Nephron (organoid): ENCODE measurements around the gene NTPCR.
"Not testable (repeated sequence)": the region's sequence is repeated elsewhere in the genome, so short reads cannot be mapped to it uniquely, and the experiment has no call there.

Experiments
- H3K27ac Mint-ChIP-seq, 3 experiments: 2 replicates each; pipeline ENCODE4 v1.8.0; 2020; ENCODE audit warnings: mixed read lengths in 3 of 3, mild to moderate bottlenecking in 2 of 3, moderate library complexity in 1 of 3
- H3K27me3 Mint-ChIP-seq: 2 replicates; pipeline ENCODE4 v1.8.0; 2021; ENCODE audit warnings: low read depth, mild to moderate bottlenecking, moderate library complexity, mixed read lengths
- H3K36me3 Mint-ChIP-seq: 2 replicates; pipeline ENCODE4 v1.8.0; 2020; ENCODE audit warnings: low read depth, mixed read lengths
- H3K4me1 Mint-ChIP-seq: 2 replicates; pipeline ENCODE4 v1.8.0; 2020; ENCODE audit warnings: mixed read lengths
- H3K4me3 Mint-ChIP-seq, 3 experiments: 2 replicates each; pipeline ENCODE4 v1.8.0; 2020; ENCODE audit warnings: mild to moderate bottlenecking in 3 of 3, mixed read lengths in 3 of 3, moderate library complexity in 2 of 3
- H3K9me3 Mint-ChIP-seq: 2 replicates; pipeline ENCODE4 v1.8.0; 2020; ENCODE audit warnings: mixed read lengths
- TF ChIP-seq, protein P1 (sequence below), 3 experiments: fragments of 200-600 bp; sonication (generic); IDR thresholded peaks; one replicate each; pipeline ENCODE4 v1.5.0; 2021; ENCODE audit warnings: antibody characterized with exemption in 3 of 3; ENCODE audit not compliant: unreplicated experiment in 3 of 3

Gene NTPCR

DNA sequence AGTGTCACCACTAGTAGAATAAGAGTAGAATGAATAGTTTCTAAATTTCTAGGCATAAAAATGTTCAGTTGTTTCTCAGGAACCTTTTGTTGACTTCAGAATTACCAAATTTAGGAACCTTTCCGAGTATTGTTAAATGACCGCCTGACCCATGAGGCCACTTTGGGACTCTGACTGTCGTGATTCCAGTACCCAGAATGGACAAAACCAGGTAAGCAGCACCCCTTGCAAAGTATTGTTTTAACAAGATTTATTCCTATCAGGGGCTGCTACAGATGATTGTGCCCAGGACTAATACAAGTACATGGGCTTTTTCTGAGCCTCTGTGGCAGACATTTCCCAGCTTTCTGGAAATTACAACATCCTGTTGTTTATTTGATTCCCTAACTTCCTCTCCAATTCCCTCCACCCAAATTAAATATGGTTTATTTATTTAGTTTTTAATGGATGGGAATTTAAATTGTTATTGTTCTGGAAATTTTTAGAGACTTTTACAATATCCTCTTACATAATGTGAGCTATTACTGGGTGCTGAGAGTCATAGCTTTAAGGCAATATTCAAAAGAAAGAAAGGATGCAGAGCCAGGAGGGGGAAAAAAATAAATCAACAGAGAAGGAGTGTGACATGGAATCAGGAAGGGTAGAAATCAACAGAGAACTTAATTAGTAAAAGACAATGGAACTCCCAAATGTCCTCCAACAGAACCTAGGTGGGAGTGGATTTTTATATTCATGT lies 37.4 kb upstream of the NTPCR start:
- Mint-ChIP-seq H3K4me1 (no peaks in the 10 kb centered on the region), H3K27me3 (peaks cover 8% of the 10 kb centered on the region), H3K9me3 (no peaks in the 10 kb centered on the region), H3K36me3 (no peaks in the 10 kb centered on the region), H3K27ac (no peak overlapping the region), H3K4me3 (no peak overlapping the region)
- TF ChIP-seq, protein P1, sequence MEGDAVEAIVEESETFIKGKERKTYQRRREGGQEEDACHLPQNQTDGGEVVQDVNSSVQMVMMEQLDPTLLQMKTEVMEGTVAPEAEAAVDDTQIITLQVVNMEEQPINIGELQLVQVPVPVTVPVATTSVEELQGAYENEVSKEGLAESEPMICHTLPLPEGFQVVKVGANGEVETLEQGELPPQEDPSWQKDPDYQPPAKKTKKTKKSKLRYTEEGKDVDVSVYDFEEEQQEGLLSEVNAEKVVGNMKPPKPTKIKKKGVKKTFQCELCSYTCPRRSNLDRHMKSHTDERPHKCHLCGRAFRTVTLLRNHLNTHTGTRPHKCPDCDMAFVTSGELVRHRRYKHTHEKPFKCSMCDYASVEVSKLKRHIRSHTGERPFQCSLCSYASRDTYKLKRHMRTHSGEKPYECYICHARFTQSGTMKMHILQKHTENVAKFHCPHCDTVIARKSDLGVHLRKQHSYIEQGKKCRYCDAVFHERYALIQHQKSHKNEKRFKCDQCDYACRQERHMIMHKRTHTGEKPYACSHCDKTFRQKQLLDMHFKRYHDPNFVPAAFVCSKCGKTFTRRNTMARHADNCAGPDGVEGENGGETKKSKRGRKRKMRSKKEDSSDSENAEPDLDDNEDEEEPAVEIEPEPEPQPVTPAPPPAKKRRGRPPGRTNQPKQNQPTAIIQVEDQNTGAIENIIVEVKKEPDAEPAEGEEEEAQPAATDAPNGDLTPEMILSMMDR (IDR thresholded peaks at IDR 0.05; ENCODE audit: unreplicated experiment in 3 of 3), result no peak

GRCh38 chr1:232914271-232914670 lies 36.1 kb upstream of the NTPCR start:
- not testable (repeated sequence) for H3K4me1 Mint-ChIP-seq, H3K4me3 Mint-ChIP-seq, H3K27ac Mint-ChIP-seq, H3K9me3 Mint-ChIP-seq, H3K27me3 Mint-ChIP-seq, H3K36me3 Mint-ChIP-seq

DNA sequence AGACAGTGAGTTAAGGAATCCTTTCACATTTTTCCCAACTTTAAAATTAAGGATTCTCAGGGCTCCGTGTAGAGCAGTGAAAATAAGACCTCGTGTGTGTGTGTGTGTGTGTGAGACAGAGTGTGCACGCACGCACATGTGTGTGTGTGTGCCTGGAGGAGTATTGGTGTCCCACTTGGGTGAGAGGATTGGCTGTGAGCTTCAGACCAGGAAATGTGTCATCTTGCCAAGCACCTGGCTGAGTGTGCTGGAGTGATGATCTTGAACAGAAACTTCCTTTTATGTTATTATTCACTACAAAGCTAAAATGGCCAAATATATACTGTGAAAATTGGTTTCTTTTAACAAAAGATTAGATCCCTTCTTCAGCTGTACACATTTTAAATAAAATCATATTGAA lies 35.2 kb upstream of the NTPCR start:
- Mint-ChIP-seq H3K27me3 (peaks cover 4% of the 10 kb centered on the region), H3K9me3 (no peaks in the 10 kb centered on the region), H3K4me3 (no peak overlapping the region), H3K36me3 (no peaks in the 10 kb centered on the region), H3K27ac (no peak overlapping the region), H3K4me1 (no peaks in the 10 kb centered on the region)
- TF ChIP-seq, protein P1 (IDR thresholded peaks at IDR 0.05; ENCODE audit: unreplicated experiment in 3 of 3), result no peak

DNA sequence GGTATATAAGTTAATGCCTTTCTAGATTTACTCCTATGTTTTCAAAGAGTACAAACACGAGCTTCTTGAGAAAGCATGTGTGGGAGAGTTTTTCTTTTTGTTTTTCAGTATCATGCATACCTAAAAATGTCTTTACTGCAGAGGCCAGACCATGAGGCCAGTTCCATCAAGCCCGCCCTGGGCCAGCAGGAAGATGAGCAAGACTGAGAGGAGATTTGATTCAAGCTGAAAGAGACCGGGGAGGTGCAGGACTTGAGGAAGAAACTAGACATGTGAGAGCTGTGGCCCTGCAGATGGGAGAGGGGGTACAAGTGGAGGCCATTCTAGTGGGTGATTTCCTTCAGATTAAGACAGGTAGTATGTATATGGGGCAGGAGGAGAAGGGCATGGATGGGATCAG lies 33.4 kb upstream of the NTPCR start:
- Mint-ChIP-seq H3K36me3 (no peaks in the 10 kb centered on the region), H3K27me3 (peaks cover 4% of the 10 kb centered on the region), H3K4me3 (no peak overlapping the region), H3K4me1 (peaks cover 9% of the 10 kb centered on the region), H3K9me3 (no peaks in the 10 kb centered on the region), H3K27ac (no peak overlapping the region)
- TF ChIP-seq, protein P1 (IDR thresholded peaks at IDR 0.05; ENCODE audit: unreplicated experiment in 3 of 3), result no peak

GRCh38 chr1:232921381-232921780 lies 29.0 kb upstream of the NTPCR start:
- Mint-ChIP-seq H3K4me1 (peaks cover 24% of the 10 kb centered on the region), H3K27ac (peak overlapping the region in 2 of 3 experiments; percentile 40 to 47), H3K27me3 (no peaks in the 10 kb centered on the region), H3K4me3 (no peak overlapping the region), H3K36me3 (no peaks in the 10 kb centered on the region), H3K9me3 (no peaks in the 10 kb centered on the region)
- TF ChIP-seq, protein P1 (IDR thresholded peaks at IDR 0.05; ENCODE audit: unreplicated experiment in 3 of 3), result no peak

DNA sequence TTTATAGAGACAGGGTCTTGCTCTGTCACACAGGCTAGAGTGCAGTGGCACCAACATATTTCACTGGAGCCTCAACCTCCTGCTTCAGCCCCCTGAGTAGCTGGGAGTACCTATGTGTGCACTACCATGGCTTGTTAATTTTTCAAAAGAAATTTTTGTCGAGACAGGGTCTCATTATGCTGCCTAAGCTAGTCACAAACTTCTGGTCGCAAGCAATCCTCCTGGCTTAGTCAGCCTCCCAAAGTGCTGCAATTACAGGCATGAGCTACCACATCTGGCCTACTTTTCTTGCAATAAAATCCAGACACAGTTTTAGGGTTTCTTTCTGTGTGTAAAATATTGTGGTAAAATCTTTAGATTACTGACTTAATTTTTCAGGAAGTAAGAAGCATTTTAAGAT lies 27.9 kb upstream of the NTPCR start:
- H3K9me3 Mint-ChIP-seq, result peaks cover 3% of the 10 kb centered on the region
- H3K36me3 Mint-ChIP-seq, result no peaks in the 10 kb centered on the region
- H3K27me3 Mint-ChIP-seq, result no peaks in the 10 kb centered on the region
- no peak overlapping the region for H3K27ac Mint-ChIP-seq
- peaks cover 29% of the 10 kb centered on the region for H3K4me1 Mint-ChIP-seq
- H3K4me3 Mint-ChIP-seq, result no peak overlapping the region
- TF ChIP-seq, protein P1 (IDR thresholded peaks at IDR 0.05; ENCODE audit: unreplicated experiment in 3 of 3), result no peak
